Astrocyte (in vitro differentiated cells and primary cell): ENCODE results near the gene TRIM67. TPM values are rescaled to one million over a fixed set of nuclear protein-coding genes. Genes with fewer than 3 reads are reported as not detected.

Experiments
- DNase-seq: peaks from one replicate; pipeline ENCODE4 v3.0.0-alpha.2; 2010; ENCODE audit warnings: low read depth
- FAIRE-seq: peaks from 2 replicates; lab custom pipeline; 2011; peaks lifted over from hg19 to GRCh38; lab: Jason Lieb, UNC
- H2AFZ ChIP-seq: 2 replicates; pipeline ENCODE4 v1.6.0; 2012; ENCODE audit warnings: low read depth, low read length, inconsistent platforms
- H3K27ac ChIP-seq: 2 replicates; pipeline ENCODE4 v1.5.1; 2011; ENCODE audit warnings: low read depth, low read length, inconsistent platforms
- H3K27me3 ChIP-seq: 2 replicates; pipeline ENCODE4 v1.6.0; 2011; ENCODE audit warnings: low read length, inconsistent platforms; ENCODE audit not compliant: insufficient read depth
- H3K36me3 ChIP-seq: 2 replicates; pipeline ENCODE4 v1.5.1; 2011; ENCODE audit warnings: low read length, inconsistent platforms; ENCODE audit not compliant: insufficient read depth
- H3K4me1 ChIP-seq: 2 replicates; pipeline ENCODE4 v1.5.1; 2011; ENCODE audit warnings: low read length, inconsistent platforms; ENCODE audit not compliant: insufficient read depth
- H3K4me2 ChIP-seq: 2 replicates; pipeline ENCODE4 v1.6.0; 2012; ENCODE audit warnings: low read length, inconsistent platforms
- H3K4me3 ChIP-seq: 2 replicates; pipeline ENCODE4 v1.5.1; 2011; ENCODE audit warnings: low read depth, mild to moderate bottlenecking, low read length, inconsistent platforms; ENCODE audit not compliant: insufficient read depth
- H3K79me2 ChIP-seq: 2 replicates; pipeline ENCODE4 v1.6.0; 2012; ENCODE audit warnings: mild to moderate bottlenecking, low read length, inconsistent platforms; ENCODE audit not compliant: insufficient read depth
- H3K9ac ChIP-seq: 2 replicates; pipeline ENCODE4 v1.6.0; 2012; ENCODE audit warnings: mild to moderate bottlenecking, low read length, inconsistent platforms
- H3K9me3 ChIP-seq: 2 replicates; pipeline ENCODE4 v1.5.1; 2012; ENCODE audit warnings: low read depth, mild to moderate bottlenecking, low read length, inconsistent platforms; ENCODE audit not compliant: insufficient read depth
- H4K20me1 ChIP-seq: 2 replicates; pipeline ENCODE4 v1.6.0; 2012; ENCODE audit warnings: low read length, inconsistent platforms; ENCODE audit not compliant: insufficient read depth
- H3K27ac Mint-ChIP-seq: one replicate; pipeline ENCODE4 v1.8.0; 2021; ENCODE audit warnings: mild to moderate bottlenecking, mixed read lengths; ENCODE audit not compliant: unreplicated experiment
- H3K27me3 Mint-ChIP-seq: one replicate; pipeline ENCODE4 v1.8.0; 2021; ENCODE audit warnings: low read depth, mixed read lengths; ENCODE audit not compliant: unreplicated experiment
- H3K36me3 Mint-ChIP-seq: one replicate; pipeline ENCODE4 v1.8.0; 2021; ENCODE audit warnings: low read depth, mixed read lengths; ENCODE audit not compliant: unreplicated experiment
- H3K4me1 Mint-ChIP-seq: one replicate; pipeline ENCODE4 v1.8.0; 2021; ENCODE audit warnings: low read depth, mixed read lengths; ENCODE audit not compliant: unreplicated experiment
- H3K4me3 Mint-ChIP-seq: one replicate; pipeline ENCODE4 v1.8.0; 2021; ENCODE audit warnings: mild to moderate bottlenecking, moderate library complexity, mixed read lengths; ENCODE audit not compliant: unreplicated experiment
- H3K9me3 Mint-ChIP-seq: one replicate; pipeline ENCODE4 v1.8.0; 2021; ENCODE audit warnings: mild to moderate bottlenecking, mixed read lengths; ENCODE audit not compliant: unreplicated experiment
- EZH2 ChIP-seq: IDR thresholded peaks from 2 replicates; pipeline ENCODE4 v1.6.1; 2012; ENCODE audit warnings: mild to moderate bottlenecking, low read length, inconsistent platforms; ENCODE audit not compliant: insufficient read depth
- total RNA-seq: library from RNA; stranded (reverse); gene quantifications from 2 replicates; pipeline ENCODE4 v1.2.1, GENCODE V29; 2021
- TF ChIP-seq, protein P1 (sequence below): IDR thresholded peaks from 2 replicates; pipeline ENCODE4 v1.5.1; 2011; ENCODE audit warnings: low read depth, mild to moderate bottlenecking, inconsistent platforms, low read length, moderate library complexity; ENCODE audit not compliant: insufficient read depth

The TRIM67 gene
- total RNA-seq, 1 donor from 2014 or later = 0.89 TPM

DNA sequence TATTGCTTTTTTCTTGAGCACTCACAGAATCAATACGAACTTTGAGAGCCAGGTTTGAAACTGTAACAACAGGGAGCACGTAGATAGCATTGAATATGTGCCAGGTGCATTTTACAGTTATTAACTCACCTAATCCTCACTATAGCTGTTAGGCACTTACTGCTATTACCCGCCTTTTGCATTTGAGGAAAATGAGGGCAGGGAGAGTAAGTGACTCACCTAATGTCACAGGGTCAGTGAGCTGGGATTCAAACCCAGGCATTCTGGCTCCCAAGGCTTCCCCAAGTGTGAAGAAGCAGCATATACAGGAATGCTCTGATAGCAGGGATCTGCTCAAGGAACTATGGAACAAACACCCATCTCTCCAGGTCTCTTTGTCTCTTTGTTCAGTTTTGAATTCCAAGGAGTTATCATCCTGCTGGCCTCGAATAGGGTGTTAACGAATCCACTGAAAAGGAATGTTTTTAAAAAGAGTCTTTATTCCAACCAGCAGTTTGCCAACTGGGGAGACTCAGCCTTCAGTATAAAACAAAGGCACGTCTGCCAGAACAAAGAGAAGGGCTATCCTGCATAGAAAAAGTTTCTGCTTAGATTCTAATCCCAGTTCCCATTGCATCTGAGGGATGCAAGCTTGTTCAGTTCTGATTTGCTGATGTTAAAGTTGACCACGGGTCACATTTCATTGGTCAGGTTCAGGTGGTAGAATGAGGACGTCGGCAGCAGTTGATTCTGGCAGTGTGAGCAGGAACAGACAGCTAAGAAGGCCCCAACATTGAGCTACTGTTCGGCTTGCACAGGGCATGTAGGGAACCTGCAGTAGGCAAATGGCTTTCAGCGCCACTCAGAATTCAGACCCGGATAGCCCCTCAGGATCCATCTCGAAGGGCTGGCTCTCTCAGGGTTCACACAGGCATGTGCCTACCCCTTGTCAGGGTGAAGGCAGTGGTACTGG, 22.1 kb downstream of the TRIM67 start:
- Histone ChIP-seq H3K4me2 (no peak overlapping the region), H3K9ac (no peak overlapping the region), H3K79me2 (no peaks in the 10 kb centered on the region), H4K20me1 (no peaks in the 10 kb centered on the region), H3K9me3 (peaks cover 4% of the 10 kb centered on the region), H3K4me3 (no peak overlapping the region), H3K27ac (no peak overlapping the region), H3K36me3 (no peaks in the 10 kb centered on the region), H3K4me1 (no peaks in the 10 kb centered on the region), H2AFZ (no peak overlapping the region), H3K27me3 (peaks cover 33% of the 10 kb centered on the region)
- FAIRE-seq (no peak), DNase-seq (no peak)
- H3K9me3 Mint-ChIP-seq = peaks cover 14% of the 10 kb centered on the region
- TF ChIP-seq, protein P1, sequence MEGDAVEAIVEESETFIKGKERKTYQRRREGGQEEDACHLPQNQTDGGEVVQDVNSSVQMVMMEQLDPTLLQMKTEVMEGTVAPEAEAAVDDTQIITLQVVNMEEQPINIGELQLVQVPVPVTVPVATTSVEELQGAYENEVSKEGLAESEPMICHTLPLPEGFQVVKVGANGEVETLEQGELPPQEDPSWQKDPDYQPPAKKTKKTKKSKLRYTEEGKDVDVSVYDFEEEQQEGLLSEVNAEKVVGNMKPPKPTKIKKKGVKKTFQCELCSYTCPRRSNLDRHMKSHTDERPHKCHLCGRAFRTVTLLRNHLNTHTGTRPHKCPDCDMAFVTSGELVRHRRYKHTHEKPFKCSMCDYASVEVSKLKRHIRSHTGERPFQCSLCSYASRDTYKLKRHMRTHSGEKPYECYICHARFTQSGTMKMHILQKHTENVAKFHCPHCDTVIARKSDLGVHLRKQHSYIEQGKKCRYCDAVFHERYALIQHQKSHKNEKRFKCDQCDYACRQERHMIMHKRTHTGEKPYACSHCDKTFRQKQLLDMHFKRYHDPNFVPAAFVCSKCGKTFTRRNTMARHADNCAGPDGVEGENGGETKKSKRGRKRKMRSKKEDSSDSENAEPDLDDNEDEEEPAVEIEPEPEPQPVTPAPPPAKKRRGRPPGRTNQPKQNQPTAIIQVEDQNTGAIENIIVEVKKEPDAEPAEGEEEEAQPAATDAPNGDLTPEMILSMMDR = no peak
- TF ChIP-seq EZH2 = no peak
- H3K4me1 Mint-ChIP-seq = no peaks in the 10 kb centered on the region
- H3K27ac Mint-ChIP-seq = no peak overlapping the region
- peaks cover 4% of the 10 kb centered on the region for H3K36me3 Mint-ChIP-seq
- peaks cover 36% of the 10 kb centered on the region for H3K27me3 Mint-ChIP-seq
- H3K4me3 Mint-ChIP-seq = no peak overlapping the region

DNA sequence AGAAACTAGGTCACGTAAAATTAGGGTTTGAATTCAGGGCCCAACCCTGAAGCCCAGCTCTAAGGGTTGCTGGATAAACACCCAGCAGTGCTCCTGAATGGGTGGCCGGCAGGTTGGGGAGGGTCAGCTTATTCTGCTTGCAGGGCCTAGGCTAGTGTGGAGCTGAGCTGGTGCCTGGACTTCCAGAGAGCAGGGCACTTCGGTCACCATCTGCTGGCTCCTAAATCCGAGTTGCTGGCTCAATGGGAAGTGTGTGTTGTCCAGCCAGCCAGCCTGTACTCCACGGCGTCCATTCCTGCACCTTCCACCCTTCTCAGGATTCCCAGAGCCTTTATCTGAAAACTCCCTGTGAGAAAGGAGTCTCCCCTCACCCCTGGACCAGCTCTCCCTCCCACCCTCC, 23.0 kb downstream of the TRIM67 start:
- Histone ChIP-seq H3K27ac (no peak overlapping the region), H3K4me2 (no peak overlapping the region), H3K4me1 (no peaks in the 10 kb centered on the region), H3K36me3 (no peaks in the 10 kb centered on the region), H2AFZ (no peak overlapping the region), H3K79me2 (no peaks in the 10 kb centered on the region), H3K4me3 (no peak overlapping the region), H3K27me3 (peaks cover 33% of the 10 kb centered on the region), H3K9me3 (peaks cover 9% of the 10 kb centered on the region), H3K9ac (no peak overlapping the region), H4K20me1 (no peaks in the 10 kb centered on the region)
- TF ChIP-seq, protein P1 = no peak
- no peak for TF ChIP-seq EZH2
- FAIRE-seq = no peak
- H3K4me1 Mint-ChIP-seq = no peaks in the 10 kb centered on the region
- H3K36me3 Mint-ChIP-seq = peaks cover 10% of the 10 kb centered on the region
- H3K4me3 Mint-ChIP-seq = no peak overlapping the region
- peaks cover 21% of the 10 kb centered on the region for H3K9me3 Mint-ChIP-seq
- no peak for DNase-seq
- H3K27me3 Mint-ChIP-seq = peaks cover 37% of the 10 kb centered on the region
- no peak overlapping the region for H3K27ac Mint-ChIP-seq

DNA sequence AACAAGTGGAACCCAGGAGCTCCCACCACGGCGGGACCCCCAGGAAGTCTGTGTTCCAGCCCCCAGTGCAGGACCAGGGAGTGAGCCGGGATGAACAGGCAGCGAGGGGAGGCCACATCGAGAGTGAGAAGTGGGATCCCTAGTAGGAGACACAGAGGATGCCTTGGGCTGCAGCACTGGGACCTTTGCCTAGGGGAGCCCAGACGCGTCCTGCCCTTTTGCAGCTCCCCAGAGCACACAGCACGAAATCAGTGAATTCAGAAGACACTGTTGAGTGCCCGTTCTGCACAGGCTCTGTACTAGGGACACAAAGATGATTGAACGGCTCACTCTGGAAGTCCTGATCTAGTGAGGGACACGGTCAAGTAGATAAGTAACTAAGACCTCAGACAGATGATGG, 23.5 kb downstream of the TRIM67 start:
- Histone ChIP-seq H3K79me2 (no peaks in the 10 kb centered on the region), H3K4me3 (no peak overlapping the region), H3K9me3 (peaks cover 9% of the 10 kb centered on the region), H2AFZ (no peak overlapping the region), H3K4me2 (no peak overlapping the region), H3K36me3 (no peaks in the 10 kb centered on the region), H3K27me3 (peaks cover 33% of the 10 kb centered on the region), H3K27ac (no peak overlapping the region), H3K9ac (no peak overlapping the region), H3K4me1 (no peaks in the 10 kb centered on the region), H4K20me1 (no peaks in the 10 kb centered on the region)
- Mint-ChIP-seq H3K4me1 (no peaks in the 10 kb centered on the region), H3K27ac (no peak overlapping the region), H3K27me3 (peaks cover 37% of the 10 kb centered on the region), H3K36me3 (peaks cover 12% of the 10 kb centered on the region), H3K9me3 (peaks cover 23% of the 10 kb centered on the region), H3K4me3 (no peak overlapping the region)
- no peak for DNase-seq
- FAIRE-seq = no peak
- no peak for TF ChIP-seq EZH2
- TF ChIP-seq, protein P1 = no peak
